HepG2 (cell line): Measurements from ENCODE around the gene F7.

Source experiments
- CBX2 ChIP-seq, 2 experiments: fragments of 200-600 bp in 1 of 2; sonication (generic); formaldehyde crosslinking in 1 of 2; IDR thresholded peaks; 2 replicates each; pipeline versions ENCODE4 v1.7.0 to v1.8.1; 2018 to 2022; ENCODE audit warnings: low read depth in 2 of 2, low read length in 1 of 2, mild to moderate bottlenecking in 1 of 2, missing genetic modification reagents in 1 of 2
- EP300 ChIP-seq, 3 experiments: sonication (generic) in 1 of 3; formaldehyde crosslinking in 1 of 3; IDR thresholded peaks; 2 replicates each; pipeline versions ENCODE4 v1.5.1 to v1.6.1; 2011 to 2020; ENCODE audit warnings: low read depth in 2 of 3, low read length in 2 of 3, borderline replicate concordance in 1 of 3, improper control_type of control experiment in 1 of 3, mild to moderate bottlenecking in 1 of 3, missing genetic modification reagents in 1 of 3, moderate library complexity in 1 of 3
- MIER3 ChIP-seq: IDR thresholded peaks from 2 replicates; pipeline ENCODE4 v1.6.1; 2016; ENCODE audit warnings: missing compliant biosample characterization, borderline replicate concordance
- PHF5A ChIP-seq: IDR thresholded peaks from one replicate; pipeline ENCODE4 v1.6.1; 2018; ENCODE audit warnings: low read depth, missing genetic modification reagents; ENCODE audit not compliant: unreplicated experiment
- RBFOX2 ChIP-seq: fragments of 200-400 bp; formaldehyde crosslinking; IDR thresholded peaks from 2 replicates; pipeline ENCODE4 v1.6.1; 2017; ENCODE audit warnings: low read depth, mild to moderate bottlenecking, low read length
- RFX1 ChIP-seq: fragments of 450-650 bp; IDR thresholded peaks from 2 replicates; pipeline ENCODE4 v1.6.1; 2017
- RNF2 ChIP-seq: fragments of 450-650 bp; conservative IDR thresholded peaks from 2 replicates; pipeline ENCODE4 v1.6.1; 2016; ENCODE audit warnings: low read depth
- ZNF282 ChIP-seq: fragments of 450-650 bp; IDR thresholded peaks from 2 replicates; pipeline ENCODE4 v1.6.1; 2018; ENCODE audit not compliant: partially characterized antibody
- ZNF768 ChIP-seq: sonication (generic); formaldehyde crosslinking; IDR thresholded peaks from 2 replicates; pipeline ENCODE4 v1.4.0; 2020; ENCODE audit warnings: missing genetic modification reagents
- ZNF891 ChIP-seq: sonication (generic); formaldehyde crosslinking; IDR thresholded peaks from 2 replicates; pipeline ENCODE4 v1.5.0; 2020; ENCODE audit warnings: mild to moderate bottlenecking, missing genetic modification reagents
- TF ChIP-seq, protein P1 (sequence below): sonication (generic); formaldehyde crosslinking; IDR thresholded peaks from 2 replicates; pipeline ENCODE4 v1.4.0; 2020; ENCODE audit warnings: low read depth, mild to moderate bottlenecking, missing genetic modification reagents
- TF ChIP-seq, protein P2 (sequence below): sonication (generic); formaldehyde crosslinking; IDR thresholded peaks from 2 replicates; pipeline ENCODE4 v1.9.0; 2021; ENCODE audit warnings: missing genetic modification reagents, mild to moderate bottlenecking, borderline replicate concordance
- TF ChIP-seq, protein P3 (sequence below): sonication (generic); formaldehyde crosslinking; IDR thresholded peaks from 2 replicates; pipeline ENCODE4 v1.8.1; 2023; ENCODE audit warnings: missing genetic modification reagents, inconsistent platforms, borderline replicate concordance
- TF ChIP-seq, protein P4 (sequence below): sonication (generic); formaldehyde crosslinking; IDR thresholded peaks from 2 replicates; pipeline ENCODE4 v1.5.0; 2020; ENCODE audit warnings: mild to moderate bottlenecking, missing genetic modification reagents, moderate library complexity

DNA sequence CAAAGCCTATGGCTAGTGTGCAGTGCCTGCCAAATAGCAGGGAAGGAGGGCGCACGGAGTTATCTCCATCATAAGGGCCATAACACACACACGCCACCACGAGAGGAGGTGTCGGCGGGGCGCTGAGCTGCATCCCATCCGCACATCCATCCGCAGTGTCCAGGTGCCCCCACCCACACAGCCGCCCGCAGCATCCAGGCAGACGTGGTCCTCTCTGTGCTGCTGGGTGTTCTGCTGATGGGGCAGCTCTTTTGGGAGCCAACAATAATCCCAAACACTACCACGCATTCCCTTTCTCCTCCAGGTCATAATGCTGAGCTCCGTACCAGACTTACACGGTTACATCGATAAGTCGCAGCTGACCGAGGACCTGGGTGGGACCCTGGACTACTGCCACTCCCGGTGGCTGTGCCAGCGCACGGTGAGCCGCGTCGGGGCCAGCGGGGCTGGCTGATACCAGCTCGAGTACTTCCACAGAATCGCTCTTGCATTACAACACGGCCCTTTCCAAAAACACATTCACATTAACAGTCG, 41.5 kb upstream of the F7 start:
- TF ChIP-seq, protein P1, sequence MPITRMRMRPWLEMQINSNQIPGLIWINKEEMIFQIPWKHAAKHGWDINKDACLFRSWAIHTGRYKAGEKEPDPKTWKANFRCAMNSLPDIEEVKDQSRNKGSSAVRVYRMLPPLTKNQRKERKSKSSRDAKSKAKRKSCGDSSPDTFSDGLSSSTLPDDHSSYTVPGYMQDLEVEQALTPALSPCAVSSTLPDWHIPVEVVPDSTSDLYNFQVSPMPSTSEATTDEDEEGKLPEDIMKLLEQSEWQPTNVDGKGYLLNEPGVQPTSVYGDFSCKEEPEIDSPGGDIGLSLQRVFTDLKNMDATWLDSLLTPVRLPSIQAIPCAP (CRISPR knock-in tag), result no peak
- TF ChIP-seq RFX1 (no peak), RNF2 (no peak), EP300 (IDR thresholded peaks at IDR 0.05; ENCODE audit: low read depth in 2 of 2, low read length in 2 of 2) (no peak), EP300 (CRISPR knock-in tag; IDR thresholded peaks at IDR 0.05; ENCODE audit: borderline replicate concordance) (no peak), ZNF282 (no peak), MIER3 (CRISPR knock-in tag) (no peak), RBFOX2 (no peak), PHF5A (CRISPR knock-in tag) (no peak), CBX2 (IDR thresholded peaks at IDR 0.05; ENCODE audit: low read depth, low read length) (no peak), CBX2 (CRISPR knock-in tag; IDR thresholded peaks at IDR 0.05; ENCODE audit: low read depth) (no peak), ZNF891 (CRISPR knock-in tag) (no peak), ZNF768 (no peak)
- TF ChIP-seq, protein P2, sequence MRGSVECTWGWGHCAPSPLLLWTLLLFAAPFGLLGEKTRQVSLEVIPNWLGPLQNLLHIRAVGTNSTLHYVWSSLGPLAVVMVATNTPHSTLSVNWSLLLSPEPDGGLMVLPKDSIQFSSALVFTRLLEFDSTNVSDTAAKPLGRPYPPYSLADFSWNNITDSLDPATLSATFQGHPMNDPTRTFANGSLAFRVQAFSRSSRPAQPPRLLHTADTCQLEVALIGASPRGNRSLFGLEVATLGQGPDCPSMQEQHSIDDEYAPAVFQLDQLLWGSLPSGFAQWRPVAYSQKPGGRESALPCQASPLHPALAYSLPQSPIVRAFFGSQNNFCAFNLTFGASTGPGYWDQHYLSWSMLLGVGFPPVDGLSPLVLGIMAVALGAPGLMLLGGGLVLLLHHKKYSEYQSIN (CRISPR knock-in tag), result no peak
- TF ChIP-seq, protein P3, sequence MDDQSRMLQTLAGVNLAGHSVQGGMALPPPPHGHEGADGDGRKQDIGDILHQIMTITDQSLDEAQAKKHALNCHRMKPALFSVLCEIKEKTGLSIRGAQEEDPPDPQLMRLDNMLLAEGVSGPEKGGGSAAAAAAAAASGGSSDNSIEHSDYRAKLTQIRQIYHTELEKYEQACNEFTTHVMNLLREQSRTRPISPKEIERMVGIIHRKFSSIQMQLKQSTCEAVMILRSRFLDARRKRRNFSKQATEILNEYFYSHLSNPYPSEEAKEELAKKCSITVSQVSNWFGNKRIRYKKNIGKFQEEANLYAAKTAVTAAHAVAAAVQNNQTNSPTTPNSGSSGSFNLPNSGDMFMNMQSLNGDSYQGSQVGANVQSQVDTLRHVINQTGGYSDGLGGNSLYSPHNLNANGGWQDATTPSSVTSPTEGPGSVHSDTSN (CRISPR knock-in tag), result no peak
- TF ChIP-seq, protein P4, sequence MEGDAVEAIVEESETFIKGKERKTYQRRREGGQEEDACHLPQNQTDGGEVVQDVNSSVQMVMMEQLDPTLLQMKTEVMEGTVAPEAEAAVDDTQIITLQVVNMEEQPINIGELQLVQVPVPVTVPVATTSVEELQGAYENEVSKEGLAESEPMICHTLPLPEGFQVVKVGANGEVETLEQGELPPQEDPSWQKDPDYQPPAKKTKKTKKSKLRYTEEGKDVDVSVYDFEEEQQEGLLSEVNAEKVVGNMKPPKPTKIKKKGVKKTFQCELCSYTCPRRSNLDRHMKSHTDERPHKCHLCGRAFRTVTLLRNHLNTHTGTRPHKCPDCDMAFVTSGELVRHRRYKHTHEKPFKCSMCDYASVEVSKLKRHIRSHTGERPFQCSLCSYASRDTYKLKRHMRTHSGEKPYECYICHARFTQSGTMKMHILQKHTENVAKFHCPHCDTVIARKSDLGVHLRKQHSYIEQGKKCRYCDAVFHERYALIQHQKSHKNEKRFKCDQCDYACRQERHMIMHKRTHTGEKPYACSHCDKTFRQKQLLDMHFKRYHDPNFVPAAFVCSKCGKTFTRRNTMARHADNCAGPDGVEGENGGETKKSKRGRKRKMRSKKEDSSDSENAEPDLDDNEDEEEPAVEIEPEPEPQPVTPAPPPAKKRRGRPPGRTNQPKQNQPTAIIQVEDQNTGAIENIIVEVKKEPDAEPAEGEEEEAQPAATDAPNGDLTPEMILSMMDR (CRISPR knock-in tag), result no peak
